Mucosa of descending colon (tissue), 3 donors: ENCODE data around the gene NFYA. TPM values are rescaled to one million over a fixed set of nuclear protein-coding genes. Genes with fewer than 3 reads are reported as not detected.
A peak's percentile ranks its signal among the peaks of the same experiment; 100 is the strongest.

Experiments used
- ATAC-seq: fragments of 200-7000 bp; cut with Tn5 transposase; one replicate; pipeline ENCODE4 v1.9.1; 2020; ENCODE audit warnings: mild to moderate bottlenecking, moderate library complexity
- DNase-seq, 3 donors: peaks; one replicate each; pipeline ENCODE4 v3.0.0-alpha.2; 2020
- H3K36me3 ChIP-seq: fragments of 200-600 bp; one replicate; pipeline ENCODE4 v1.8.0; 2021; ENCODE audit warnings: low read depth, mild to moderate bottlenecking
- H3K4me1 ChIP-seq: fragments of 200-600 bp; one replicate; pipeline ENCODE4 v1.8.0; 2021; ENCODE audit warnings: low read depth, mild to moderate bottlenecking
- H3K4me3 ChIP-seq: fragments of 200-600 bp; one replicate; pipeline ENCODE4 v1.8.0; 2021; ENCODE audit warnings: mild to moderate bottlenecking
- H3K9me3 ChIP-seq: fragments of 200-600 bp; one replicate; pipeline ENCODE4 v1.8.0; 2021; ENCODE audit warnings: mild to moderate bottlenecking
- CTCF ChIP-seq: fragments of 200-600 bp; IDR thresholded peaks from one replicate; pipeline ENCODE4 v1.8.0; 2022; ENCODE audit warnings: antibody characterized with exemption, mild to moderate bottlenecking
- intact Hi-C, 2 donors: fragments of 100-400 bp; cut with DNase I in 1 of 2; cut with micrococcal nuclease in 1 of 2; formaldehyde crosslinking; loops; one replicate each; pipeline versions ENCODE4 v1.11.0 to v1.11.1; 2022; cut with DNase I, micrococcal nuclease
- total RNA-seq, 3 donors: library from RNA; stranded (reverse); fragmentation: NEBNext Ultra II Directional in 2 of 3; extraction: Animal tissue kit (Norgen Biotek cat#: 25700) in 2 of 3; gene quantifications; one replicate each; pipeline versions ENCODE4 v1.2.1 to v1.2.4, GENCODE V29; 2021 to 2023
- donor health status: DM: no; HTN: no; CAD: no; lungs with moderate emphysema.
- donor health status: DM: no; HTN: no; CAD: no.
- donor health status: DM: no; HTN: yes; CAD: no.

The NFYA gene
- total RNA-seq, 3 donors from 2014 or later, result 19.0 to 20.9 (median 20.2) TPM

GRCh38 chr6:41059556-41059955 lies 13.2 kb upstream of the NFYA start:
- intact Hi-C loops, result no loop called here
- Histone ChIP-seq H3K9me3 (no peaks in the 10 kb centered on the region), H3K4me1 (peaks cover 9% of the 10 kb centered on the region), H3K36me3 (no peaks in the 10 kb centered on the region), H3K4me3 (no peak overlapping the region)
- DNase-seq (no peak), ATAC-seq (no peak)
- no peak for TF ChIP-seq CTCF

- Histone ChIP-seq H3K9me3 (no peaks in the 10 kb centered on the region), H3K4me1 (peaks cover 17% of the 10 kb centered on the region), H3K4me3 (no peak overlapping the region), H3K36me3 (no peaks in the 10 kb centered on the region)
- intact Hi-C loops, result no loop called here
- DNase-seq, result no peak
- no peak for TF ChIP-seq CTCF
- no peak for ATAC-seq
These were observed 11.5 kb upstream of the NFYA start for GRCh38 chr6:41061196-41061726.

- Histone ChIP-seq H3K36me3 (no peaks in the 10 kb centered on the region), H3K9me3 (no peaks in the 10 kb centered on the region), H3K4me1 (peaks cover 17% of the 10 kb centered on the region), H3K4me3 (no peak overlapping the region)
- DNase-seq (no peak), ATAC-seq (no peak)
- no peak for TF ChIP-seq CTCF
- intact Hi-C loops, result no loop called here
These were observed 10.7 kb upstream of the NFYA start for GRCh38 chr6:41062056-41062455.

GRCh38 chr6:41063884-41064285 lies 8.9 kb upstream of the NFYA start:
- ATAC-seq (peak; percentile 39), DNase-seq (no peak)
- Histone ChIP-seq H3K36me3 (no peaks in the 10 kb centered on the region), H3K4me3 (no peak overlapping the region), H3K4me1 (peaks cover 17% of the 10 kb centered on the region), H3K9me3 (no peaks in the 10 kb centered on the region)
- intact Hi-C loops, result no loop called here
- TF ChIP-seq CTCF, result no peak

- Histone ChIP-seq H3K4me3 (no peak overlapping the region), H3K4me1 (peaks cover 17% of the 10 kb centered on the region), H3K9me3 (no peaks in the 10 kb centered on the region), H3K36me3 (no peaks in the 10 kb centered on the region)
- TF ChIP-seq CTCF, result no peak
- no peak for DNase-seq
- intact Hi-C loops, result loop anchor here in 1 of 2 donors (5.0 kb wide), 1 partner anchor 58 kb away; no protein-coding TSS in a partner anchor
- ATAC-seq, result peak; percentile 80
These were observed 7.9 kb upstream of the NFYA start for GRCh38 chr6:41064841-41065240.
